ENCODE results near the gene ADAMTSL3.

ADAMTSL3 gene

DNA sequence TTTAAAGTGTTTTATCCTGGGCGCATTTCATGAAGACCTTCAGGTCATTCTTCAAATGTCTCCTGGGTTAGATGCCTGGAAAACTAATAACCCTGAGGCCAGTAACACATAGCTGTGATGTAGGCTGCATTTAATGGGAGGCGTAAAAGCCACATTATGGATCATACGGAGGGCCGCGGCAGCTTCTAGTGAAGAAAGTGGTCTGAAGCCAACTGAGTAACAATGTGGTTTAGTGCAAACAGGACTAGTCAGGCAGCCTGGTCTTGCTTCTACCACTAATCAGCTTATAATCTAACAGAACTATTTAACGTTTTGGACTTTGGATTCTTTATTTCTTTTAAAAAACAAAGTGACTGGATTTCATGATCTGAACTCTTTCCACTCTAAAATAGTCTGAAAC, 54.4 kb downstream of the ADAMTSL3 start:
- H3K4me1 ChIP-seq (ENCODE audit: control insufficient read depth, low read depth, low read length): no peaks in the 10 kb centered on the region
- H3K23ac ChIP-seq (ENCODE audit: low read length): no peak overlapping the region
- no peak overlapping the region for H2BK5ac ChIP-seq (ENCODE audit: low read length)
- H3K79me1 ChIP-seq (ENCODE audit: low read length): no peaks in the 10 kb centered on the region
- no peak overlapping the region for H3K9ac ChIP-seq (ENCODE audit: low read length)
- H2BK120ac ChIP-seq (ENCODE audit: low read depth, low read length): no peak overlapping the region
- no peak overlapping the region for H3K4me2 ChIP-seq (ENCODE audit: low read length)
- no peaks in the 10 kb centered on the region for H3K36me3 ChIP-seq (ENCODE audit: control insufficient read depth, insufficient read depth, low read length)
- H3K27me3 ChIP-seq (ENCODE audit: insufficient read depth, low read length, poor library complexity): no peaks in the 10 kb centered on the region
- DNase-seq: no peak
- no peak overlapping the region for H3K18ac ChIP-seq (ENCODE audit: low read length)
- H3K4me3 ChIP-seq (ENCODE audit: low read length): no peak overlapping the region
- H3K56ac ChIP-seq (ENCODE audit: low read length): no peak overlapping the region
- no CpG with 5 or more reads among the region's 6 CpGs for WGBS (ENCODE audit: extremely low coverage, insufficient coverage, low lambda C conversion rate)
- no peaks in the 10 kb centered on the region for H3K79me2 ChIP-seq (ENCODE audit: control insufficient read depth, insufficient read depth, low read length)
- no peak overlapping the region for H3K27ac ChIP-seq (ENCODE audit: low read depth, low read length)
- no peak overlapping the region for H2AK5ac ChIP-seq (ENCODE audit: low read length)
- H3K4ac ChIP-seq (ENCODE audit: low read depth, low read length): no peak overlapping the region
- no peak overlapping the region for H2BK15ac ChIP-seq (replicated peaks; ENCODE audit: low read depth)
- H4K8ac ChIP-seq (ENCODE audit: low read depth, low read length): no peak overlapping the region
- H4K5ac ChIP-seq (ENCODE audit: low read length): no peak overlapping the region

DNA sequence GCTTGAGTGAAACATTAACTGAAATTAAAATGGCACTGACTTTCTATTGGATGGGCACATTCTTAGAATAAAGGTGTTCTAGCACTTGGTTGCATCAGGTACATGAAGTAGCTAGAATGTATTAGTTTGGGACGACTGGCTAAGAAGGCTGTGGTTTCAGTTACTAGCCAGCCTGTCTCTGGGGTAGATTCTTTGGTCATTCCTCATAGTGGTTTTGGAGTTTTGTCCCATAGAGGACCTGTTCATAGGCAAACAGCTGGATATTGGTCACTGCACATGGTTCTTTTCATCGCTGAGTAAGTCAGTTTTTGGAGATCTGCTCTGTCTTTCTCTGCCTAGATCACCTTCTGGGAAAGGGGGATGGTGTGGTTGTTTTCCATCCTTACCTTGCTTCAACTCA, 55.3 kb downstream of the ADAMTSL3 start:
- Histone ChIP-seq H4K8ac (ENCODE audit: low read depth, low read length) (no peak overlapping the region), H3K23ac (ENCODE audit: low read length) (no peak overlapping the region), H2BK5ac (ENCODE audit: low read length) (no peak overlapping the region), H3K79me2 (ENCODE audit: control insufficient read depth, insufficient read depth, low read length) (no peaks in the 10 kb centered on the region), H3K56ac (ENCODE audit: low read length) (no peak overlapping the region), H2BK15ac (replicated peaks; ENCODE audit: low read depth) (no peak overlapping the region), H4K5ac (ENCODE audit: low read length) (no peak overlapping the region), H3K4me3 (ENCODE audit: low read length) (no peak overlapping the region), H3K4ac (ENCODE audit: low read depth, low read length) (no peak overlapping the region), H2AK5ac (ENCODE audit: low read length) (no peak overlapping the region), H3K27ac (ENCODE audit: low read depth, low read length) (no peak overlapping the region), H3K4me1 (ENCODE audit: control insufficient read depth, low read depth, low read length) (no peaks in the 10 kb centered on the region), H3K4me2 (ENCODE audit: low read length) (no peak overlapping the region), H3K36me3 (ENCODE audit: control insufficient read depth, insufficient read depth, low read length) (no peaks in the 10 kb centered on the region), H3K9ac (ENCODE audit: low read length) (no peak overlapping the region), H3K27me3 (ENCODE audit: insufficient read depth, low read length, poor library complexity) (no peaks in the 10 kb centered on the region), H3K79me1 (ENCODE audit: low read length) (no peaks in the 10 kb centered on the region), H3K18ac (ENCODE audit: low read length) (no peak overlapping the region), H2BK120ac (ENCODE audit: low read depth, low read length) (no peak overlapping the region)
- no CpG with 5 or more reads among the region's 2 CpGs for WGBS (ENCODE audit: extremely low coverage, insufficient coverage, low lambda C conversion rate)
- no peak for DNase-seq

DNA sequence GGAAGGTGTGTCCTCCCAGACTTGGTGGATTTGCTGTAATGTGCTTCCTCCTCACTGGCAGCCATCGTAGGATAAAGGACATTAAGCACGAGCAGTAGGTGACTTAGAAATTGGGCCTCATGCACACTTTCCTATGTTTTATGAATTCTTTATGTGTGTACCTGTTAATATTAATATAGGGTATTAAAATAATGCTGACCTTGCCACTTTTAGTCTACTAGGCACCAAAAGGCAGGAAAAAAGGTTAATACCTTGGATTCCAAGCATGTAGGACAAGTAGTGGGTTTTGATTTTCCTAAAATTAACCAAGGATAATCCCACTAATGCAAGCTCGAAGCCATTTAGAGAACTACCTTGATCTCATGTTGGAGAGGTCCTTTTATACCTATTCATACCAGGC, 55.9 kb downstream of the ADAMTSL3 start:
- Histone ChIP-seq H3K9ac (ENCODE audit: low read length) (no peak overlapping the region), H4K5ac (ENCODE audit: low read length) (no peak overlapping the region), H3K4me1 (ENCODE audit: control insufficient read depth, low read depth, low read length) (no peaks in the 10 kb centered on the region), H3K79me2 (ENCODE audit: control insufficient read depth, insufficient read depth, low read length) (no peaks in the 10 kb centered on the region), H4K8ac (ENCODE audit: low read depth, low read length) (no peak overlapping the region), H3K36me3 (ENCODE audit: control insufficient read depth, insufficient read depth, low read length) (no peaks in the 10 kb centered on the region), H2BK120ac (ENCODE audit: low read depth, low read length) (no peak overlapping the region), H2AK5ac (ENCODE audit: low read length) (no peak overlapping the region), H3K4me3 (ENCODE audit: low read length) (no peak overlapping the region), H3K18ac (ENCODE audit: low read length) (no peak overlapping the region), H3K4me2 (ENCODE audit: low read length) (no peak overlapping the region), H2BK5ac (ENCODE audit: low read length) (no peak overlapping the region), H3K56ac (ENCODE audit: low read length) (no peak overlapping the region), H3K27me3 (ENCODE audit: insufficient read depth, low read length, poor library complexity) (no peaks in the 10 kb centered on the region), H3K79me1 (ENCODE audit: low read length) (no peaks in the 10 kb centered on the region), H2BK15ac (replicated peaks; ENCODE audit: low read depth) (no peak overlapping the region), H3K4ac (ENCODE audit: low read depth, low read length) (no peak overlapping the region), H3K27ac (ENCODE audit: low read depth, low read length) (no peak overlapping the region), H3K23ac (ENCODE audit: low read length) (no peak overlapping the region)
- WGBS (ENCODE audit: extremely low coverage, insufficient coverage, low lambda C conversion rate): no CpG with 5 or more reads among the region's 3 CpGs
- DNase-seq: no peak

GRCh38 chr15:83710452-83710851, 56.5 kb downstream of the ADAMTSL3 start:
- no peak overlapping the region for H2BK120ac ChIP-seq (ENCODE audit: low read depth, low read length)
- no peak overlapping the region for H2BK5ac ChIP-seq (ENCODE audit: low read length)
- H2BK15ac ChIP-seq (replicated peaks; ENCODE audit: low read depth): no peak overlapping the region
- no peak overlapping the region for H3K4me2 ChIP-seq (ENCODE audit: low read length)
- H3K27ac ChIP-seq (ENCODE audit: low read depth, low read length): no peak overlapping the region
- H4K5ac ChIP-seq (ENCODE audit: low read length): no peak overlapping the region
- no peaks in the 10 kb centered on the region for H3K4me1 ChIP-seq (ENCODE audit: control insufficient read depth, low read depth, low read length)
- no peak overlapping the region for H4K8ac ChIP-seq (ENCODE audit: low read depth, low read length)
- H3K4ac ChIP-seq (ENCODE audit: low read depth, low read length): no peak overlapping the region
- no peak overlapping the region for H2AK5ac ChIP-seq (ENCODE audit: low read length)
- H3K27me3 ChIP-seq (ENCODE audit: insufficient read depth, low read length, poor library complexity): no peaks in the 10 kb centered on the region
- DNase-seq: no peak
- H3K79me2 ChIP-seq (ENCODE audit: control insufficient read depth, insufficient read depth, low read length): no peaks in the 10 kb centered on the region
- H3K18ac ChIP-seq (ENCODE audit: low read length): no peak overlapping the region
- no peak overlapping the region for H3K9ac ChIP-seq (ENCODE audit: low read length)
- H3K56ac ChIP-seq (ENCODE audit: low read length): no peak overlapping the region
- no peaks in the 10 kb centered on the region for H3K79me1 ChIP-seq (ENCODE audit: low read length)
- H3K36me3 ChIP-seq (ENCODE audit: control insufficient read depth, insufficient read depth, low read length): no peaks in the 10 kb centered on the region
- no peak overlapping the region for H3K4me3 ChIP-seq (ENCODE audit: low read length)
- no peak overlapping the region for H3K23ac ChIP-seq (ENCODE audit: low read length)

DNA sequence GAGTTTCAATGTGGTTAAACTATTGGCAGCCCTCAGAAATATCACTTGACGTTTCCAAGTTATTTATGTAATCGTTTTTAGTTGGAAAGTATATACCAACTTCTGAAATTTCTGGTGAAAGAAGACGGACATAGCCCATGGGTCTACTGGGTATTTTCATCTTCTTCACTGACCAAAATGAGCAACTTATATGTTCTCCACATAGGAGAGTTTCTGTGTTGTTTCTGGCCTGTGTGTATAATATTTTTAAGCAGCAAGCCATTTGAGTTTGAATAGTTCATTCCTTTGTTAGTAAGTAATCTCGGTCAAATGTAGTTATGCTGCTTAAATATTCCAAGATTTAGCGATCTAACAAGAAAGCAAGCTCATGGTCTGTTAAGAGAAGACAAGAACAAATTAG, 57.3 kb downstream of the ADAMTSL3 start:
- Histone ChIP-seq H3K4me3 (ENCODE audit: low read length) (no peak overlapping the region), H2AK5ac (ENCODE audit: low read length) (no peak overlapping the region), H4K5ac (ENCODE audit: low read length) (no peak overlapping the region), H2BK5ac (ENCODE audit: low read length) (no peak overlapping the region), H3K4ac (ENCODE audit: low read depth, low read length) (no peak overlapping the region), H3K79me1 (ENCODE audit: low read length) (no peaks in the 10 kb centered on the region), H3K27ac (ENCODE audit: low read depth, low read length) (no peak overlapping the region), H3K4me2 (ENCODE audit: low read length) (no peak overlapping the region), H4K8ac (ENCODE audit: low read depth, low read length) (no peak overlapping the region), H2BK15ac (replicated peaks; ENCODE audit: low read depth) (no peak overlapping the region), H3K56ac (ENCODE audit: low read length) (no peak overlapping the region), H3K4me1 (ENCODE audit: control insufficient read depth, low read depth, low read length) (no peaks in the 10 kb centered on the region), H2BK120ac (ENCODE audit: low read depth, low read length) (no peak overlapping the region), H3K9ac (ENCODE audit: low read length) (no peak overlapping the region), H3K27me3 (ENCODE audit: insufficient read depth, low read length, poor library complexity) (no peaks in the 10 kb centered on the region), H3K36me3 (ENCODE audit: control insufficient read depth, insufficient read depth, low read length) (no peaks in the 10 kb centered on the region), H3K18ac (ENCODE audit: low read length) (no peak overlapping the region), H3K79me2 (ENCODE audit: control insufficient read depth, insufficient read depth, low read length) (no peaks in the 10 kb centered on the region), H3K23ac (ENCODE audit: low read length) (no peak overlapping the region)
- no peak for DNase-seq
- WGBS (ENCODE audit: extremely low coverage, insufficient coverage, low lambda C conversion rate): no CpG with 5 or more reads among the region's 5 CpGs

DNA sequence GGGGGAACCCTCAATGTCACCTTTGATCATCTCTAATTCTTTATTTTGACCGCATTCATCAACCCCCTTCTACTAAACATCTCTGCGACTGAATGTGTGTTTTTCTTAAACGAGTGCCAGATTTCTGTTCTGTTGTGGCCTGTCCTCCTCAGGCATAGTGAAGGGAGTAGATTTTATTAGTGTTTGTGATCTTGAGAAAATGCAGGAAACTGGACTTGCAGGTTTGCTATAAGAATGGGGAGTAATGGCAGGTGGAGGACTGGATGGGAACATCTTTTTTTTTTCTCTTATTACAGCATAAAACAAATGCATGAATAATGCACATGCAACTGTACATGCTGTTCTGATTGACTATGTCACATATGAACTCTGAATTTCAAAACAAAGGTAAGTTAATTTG, 59.3 kb downstream of the ADAMTSL3 start:
- no peak overlapping the region for H3K4ac ChIP-seq (ENCODE audit: low read depth, low read length)
- H2AK5ac ChIP-seq (ENCODE audit: low read length): no peak overlapping the region
- H2BK120ac ChIP-seq (ENCODE audit: low read depth, low read length): no peak overlapping the region
- no peaks in the 10 kb centered on the region for H3K79me2 ChIP-seq (ENCODE audit: control insufficient read depth, insufficient read depth, low read length)
- H3K9ac ChIP-seq (ENCODE audit: low read length): no peak overlapping the region
- H3K4me2 ChIP-seq (ENCODE audit: low read length): no peak overlapping the region
- no peak overlapping the region for H3K23ac ChIP-seq (ENCODE audit: low read length)
- no peaks in the 10 kb centered on the region for H3K4me1 ChIP-seq (ENCODE audit: control insufficient read depth, low read depth, low read length)
- H4K8ac ChIP-seq (ENCODE audit: low read depth, low read length): no peak overlapping the region
- no peaks in the 10 kb centered on the region for H3K36me3 ChIP-seq (ENCODE audit: control insufficient read depth, insufficient read depth, low read length)
- no peak overlapping the region for H3K4me3 ChIP-seq (ENCODE audit: low read length)
- WGBS (ENCODE audit: extremely low coverage, insufficient coverage, low lambda C conversion rate): no CpG with 5 or more reads among the region's 3 CpGs
- H4K5ac ChIP-seq (ENCODE audit: low read length): no peak overlapping the region
- H3K27me3 ChIP-seq (ENCODE audit: insufficient read depth, low read length, poor library complexity): no peaks in the 10 kb centered on the region
- H3K27ac ChIP-seq (ENCODE audit: low read depth, low read length): no peak overlapping the region
- DNase-seq: no peak
- H3K18ac ChIP-seq (ENCODE audit: low read length): no peak overlapping the region
- H2BK15ac ChIP-seq (replicated peaks; ENCODE audit: low read depth): no peak overlapping the region
- H3K79me1 ChIP-seq (ENCODE audit: low read length): no peaks in the 10 kb centered on the region
- no peak overlapping the region for H2BK5ac ChIP-seq (ENCODE audit: low read length)
- H3K56ac ChIP-seq (ENCODE audit: low read length): no peak overlapping the region
